Neural cell (in vitro differentiated cells): ENCODE measurements around the gene ZBTB24.

Experiments
- CTCF ChIP-seq: fragments of 450-650 bp; IDR thresholded peaks from 2 replicates; pipeline ENCODE4 v1.5.1; 2014; ENCODE audit warnings: antibody characterized with exemption, mild to moderate bottlenecking, moderate library complexity; ENCODE audit not compliant: poor library complexity, severe bottlenecking
- EP300 ChIP-seq: fragments of 450-650 bp; conservative IDR thresholded peaks from 2 replicates; pipeline ENCODE4 v1.6.1; 2014; ENCODE audit warnings: antibody characterized with exemption, mild to moderate bottlenecking, moderate library complexity; ENCODE audit not compliant: poor library complexity, severe bottlenecking
- EZH2 ChIP-seq: fragments of 200-600, 300-800 bp; shearing (Covaris generic), sonication (generic); IDR thresholded peaks from 2 replicates; pipeline ENCODE4 v1.6.1; 2014; ENCODE audit warnings: antibody characterized with exemption, low read length, borderline replicate concordance, mild to moderate bottlenecking; ENCODE audit not compliant: insufficient read depth, poor library complexity, severe bottlenecking
- MXI1 ChIP-seq: fragments of 450-650 bp; conservative IDR thresholded peaks from 2 replicates; pipeline ENCODE4 v1.6.1; 2014; ENCODE audit warnings: antibody characterized with exemption, mild to moderate bottlenecking; ENCODE audit not compliant: poor library complexity, severe bottlenecking
- POLR2AphosphoS5 ChIP-seq: IDR thresholded peaks from 2 replicates; pipeline ENCODE4 v1.6.1; 2012
- RAD21 ChIP-seq: fragments of 450-650 bp; conservative IDR thresholded peaks from 2 replicates; pipeline ENCODE4 v1.6.1; 2014; ENCODE audit warnings: antibody characterized with exemption, mild to moderate bottlenecking, moderate library complexity
- REST ChIP-seq: IDR thresholded peaks from 2 replicates; pipeline ENCODE4 v1.6.1; 2012; ENCODE audit warnings: borderline replicate concordance
- SMC3 ChIP-seq: fragments of 450-650 bp; conservative IDR thresholded peaks from 2 replicates; pipeline ENCODE4 v1.6.1; 2014; ENCODE audit warnings: antibody characterized with exemption, mild to moderate bottlenecking, moderate library complexity; ENCODE audit not compliant: poor library complexity
- TAF1 ChIP-seq: IDR thresholded peaks from 2 replicates; pipeline ENCODE4 v1.6.1; 2012; ENCODE audit warnings: low read depth

- TF ChIP-seq EZH2, result no peak
- no peak for TF ChIP-seq CTCF
- TF ChIP-seq TAF1, result no peak
- TF ChIP-seq REST, result no peak
- TF ChIP-seq POLR2AphosphoS5, result no peak
- TF ChIP-seq EP300, result no peak
- TF ChIP-seq SMC3, result no peak
- TF ChIP-seq RAD21, result no peak
- TF ChIP-seq MXI1, result no peak
Measured at GRCh38 chr6:109473120-109473519, 9.9 kb downstream of the ZBTB24 start.
